HG03457 (cell line): ENCODE data around the gene FTO.

Experiments used
- ATAC-seq: cut with Tn5 transposase; IDR thresholded peaks from one replicate; pipeline ENCODE4 v1.9.1; 2021; ENCODE audit warnings: moderate number of reproducible peaks; ENCODE audit not compliant: unreplicated experiment

The FTO gene

DNA sequence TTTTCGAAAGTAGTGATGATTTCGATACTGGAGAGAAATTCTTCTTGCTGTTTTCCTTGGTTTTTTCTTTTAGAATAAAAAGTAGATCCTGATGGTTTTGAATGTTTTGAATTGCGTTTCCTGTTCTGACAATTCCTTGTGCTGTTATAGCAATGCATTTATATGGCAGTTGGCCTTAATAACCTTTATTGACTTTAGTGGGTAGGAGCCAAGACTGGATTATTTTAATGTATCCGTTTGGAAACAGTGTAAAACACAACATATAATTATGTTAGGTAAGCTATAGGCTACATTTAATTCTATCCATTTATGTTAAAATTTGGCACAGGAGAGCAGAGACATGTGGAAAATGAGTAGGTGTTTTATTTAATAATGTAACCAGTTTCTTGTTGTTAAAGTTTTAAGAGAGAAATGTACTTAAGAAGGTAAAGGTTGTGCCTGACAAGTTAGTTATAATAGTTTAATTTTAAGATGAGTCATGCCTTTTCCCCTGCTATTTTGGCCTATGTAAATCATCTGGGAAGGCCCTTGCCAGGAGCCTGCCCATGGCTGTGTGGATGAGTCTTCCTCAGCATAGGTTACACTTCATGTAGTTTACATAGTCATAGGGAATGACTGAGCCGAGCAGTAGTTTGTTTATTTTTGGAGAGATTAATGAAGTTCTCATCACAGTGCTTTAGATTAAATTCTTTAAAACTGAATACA, 189.9 kb downstream of the FTO start:
- no peak for ATAC-seq

DNA sequence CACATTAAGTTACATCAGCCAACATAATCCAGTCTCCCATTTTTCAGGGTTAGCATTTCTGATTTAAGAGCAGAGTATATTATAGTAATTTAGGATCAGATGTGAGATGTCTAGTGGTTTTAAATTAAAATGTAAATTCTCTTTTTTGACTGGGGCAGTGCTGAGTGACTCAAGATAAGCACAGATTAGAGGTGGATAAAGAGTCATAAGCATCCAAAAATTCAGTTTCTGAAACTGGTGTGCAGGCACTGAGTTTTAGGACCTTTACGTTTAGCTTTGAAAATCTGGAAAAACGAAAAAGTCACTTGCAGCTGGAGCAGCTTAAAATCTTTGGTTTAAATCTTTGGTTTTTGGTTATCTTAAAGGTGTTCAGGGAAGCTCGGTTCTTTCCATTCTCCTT, 190.7 kb downstream of the FTO start:
- no peak for ATAC-seq

DNA sequence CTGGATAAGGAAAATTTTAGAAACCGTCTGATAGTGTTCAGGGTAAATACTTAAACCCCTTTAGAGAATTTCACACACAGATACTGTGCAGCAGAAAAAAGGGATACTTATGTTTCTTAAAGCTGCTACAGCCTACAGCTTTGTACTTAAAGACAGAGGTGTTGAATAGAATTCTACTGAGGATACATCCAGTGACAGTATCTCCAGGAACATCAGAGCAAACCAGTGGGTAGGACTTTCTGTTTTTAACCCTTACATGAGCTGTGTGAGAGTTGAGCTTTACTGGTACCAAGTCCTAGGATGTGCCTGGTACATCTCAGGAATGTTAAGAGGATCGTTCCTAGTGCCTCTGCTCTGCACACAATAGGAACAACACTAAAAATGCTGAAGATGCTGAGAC, 191.5 kb downstream of the FTO start:
- no peak for ATAC-seq

DNA sequence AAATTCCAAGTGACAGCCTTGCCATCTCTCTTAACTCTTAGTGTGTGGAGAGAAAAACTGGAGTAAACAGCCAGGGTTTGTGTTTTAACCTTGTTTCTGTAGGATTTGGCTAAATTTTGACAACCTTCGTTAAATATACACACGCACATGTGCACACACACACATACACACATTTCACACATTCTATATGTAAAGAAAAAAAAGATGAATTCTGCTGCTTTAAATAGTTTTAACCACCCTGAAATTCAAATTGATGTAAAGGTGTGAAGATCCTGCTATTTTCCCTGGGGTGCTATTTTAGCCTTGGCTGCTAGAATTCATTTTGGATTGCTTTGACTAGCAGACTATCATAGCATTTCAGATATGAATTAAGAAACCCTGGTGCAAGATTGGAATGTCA, 191.9 kb downstream of the FTO start:
- no peak for ATAC-seq

DNA sequence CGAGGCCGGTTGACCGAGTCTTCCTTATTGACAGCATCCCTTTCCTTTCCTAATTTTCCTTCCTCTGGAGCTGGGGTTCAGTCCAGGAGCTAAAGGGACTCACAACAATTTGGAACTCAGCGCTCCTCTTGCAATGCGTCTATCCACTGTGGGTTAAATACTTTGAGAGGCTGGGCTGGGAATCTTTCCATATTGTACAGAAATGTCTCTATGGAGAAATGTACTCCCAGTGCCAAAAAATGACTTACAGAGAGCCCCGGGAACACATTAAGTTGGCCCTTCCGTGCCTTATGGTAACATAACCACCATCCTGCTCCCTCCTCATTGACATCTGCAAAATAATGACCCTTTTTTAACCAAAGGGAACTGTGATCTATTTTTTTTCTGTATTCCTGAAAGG, 192.8 kb downstream of the FTO start:
- no peak for ATAC-seq

DNA sequence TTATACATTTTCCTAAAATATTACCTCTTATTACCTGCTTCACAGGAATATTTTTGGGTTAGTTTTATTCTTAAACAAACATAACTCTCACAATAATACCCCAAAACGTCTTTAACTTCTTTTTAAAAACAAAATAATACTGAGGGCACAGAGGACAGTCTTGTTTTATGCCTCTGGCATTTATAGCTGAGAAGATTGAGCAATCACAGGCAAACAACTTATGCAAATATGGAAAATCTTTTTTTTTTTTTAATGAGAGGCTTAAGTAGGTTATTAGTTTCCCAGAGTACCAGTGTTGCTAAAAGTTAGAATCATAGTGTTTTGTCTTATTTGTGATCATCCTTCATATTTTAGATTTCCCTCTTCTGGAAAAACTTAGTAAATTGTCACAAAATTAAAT, 195.0 kb downstream of the FTO start:
- ATAC-seq, result no peak

DNA sequence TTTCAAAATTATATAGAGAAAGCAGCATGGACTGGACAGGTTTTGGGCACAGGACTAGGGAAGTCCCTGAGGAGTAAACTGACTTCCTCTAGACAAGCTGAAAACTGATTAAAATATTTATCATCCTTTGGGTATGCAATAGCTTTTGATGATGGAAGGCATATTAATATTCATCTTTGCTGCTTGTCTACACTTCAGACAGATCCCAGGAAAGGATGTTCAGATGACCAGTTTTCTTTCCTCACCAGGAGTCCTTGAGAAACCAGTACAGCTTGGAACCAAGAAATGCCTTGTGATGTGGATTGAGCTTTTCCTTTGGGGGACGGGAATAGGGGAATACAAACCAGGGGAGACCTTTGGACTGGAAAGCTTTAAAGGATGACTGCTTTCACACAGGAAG, 195.5 kb downstream of the FTO start:
- ATAC-seq, result no peak

DNA sequence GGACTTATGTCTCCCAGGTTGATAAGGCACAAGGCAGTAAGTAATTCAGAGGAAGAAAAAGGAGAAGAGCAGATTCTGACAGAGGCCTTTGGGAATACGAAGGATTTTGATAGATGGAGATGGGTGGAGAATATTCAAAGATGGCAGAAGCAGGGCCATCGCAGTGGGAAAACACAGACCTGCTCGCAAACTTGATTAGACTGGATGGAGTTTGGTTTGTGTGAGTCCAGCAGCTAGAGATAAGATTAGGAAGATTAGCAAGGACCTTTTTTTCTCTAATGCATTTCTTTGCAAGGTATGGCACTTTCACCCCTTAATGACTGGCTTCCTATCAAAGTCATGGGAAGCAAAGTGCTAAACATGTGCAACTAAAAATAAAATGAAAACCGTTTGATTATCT, 196.7 kb downstream of the FTO start:
- ATAC-seq, result no peak

DNA sequence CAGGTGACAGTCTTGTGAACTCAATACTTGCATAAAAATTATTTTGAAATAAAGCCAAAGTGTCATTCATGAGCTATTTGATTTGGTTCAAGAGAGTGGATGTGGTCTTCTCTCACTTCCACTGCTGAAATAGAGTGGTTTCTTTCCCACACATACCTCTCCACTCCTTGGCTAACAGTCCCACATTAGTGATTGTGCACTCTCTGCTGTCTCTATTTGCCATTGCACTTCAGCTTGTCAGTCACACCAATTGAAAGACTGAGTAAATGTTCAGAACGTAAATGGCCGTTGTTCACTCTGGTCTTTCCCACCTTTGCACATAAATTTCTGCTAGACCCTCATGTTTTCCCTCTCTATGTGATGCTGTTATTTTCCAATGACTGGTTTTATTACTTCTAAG, 197.5 kb downstream of the FTO start:
- ATAC-seq, result no peak

DNA sequence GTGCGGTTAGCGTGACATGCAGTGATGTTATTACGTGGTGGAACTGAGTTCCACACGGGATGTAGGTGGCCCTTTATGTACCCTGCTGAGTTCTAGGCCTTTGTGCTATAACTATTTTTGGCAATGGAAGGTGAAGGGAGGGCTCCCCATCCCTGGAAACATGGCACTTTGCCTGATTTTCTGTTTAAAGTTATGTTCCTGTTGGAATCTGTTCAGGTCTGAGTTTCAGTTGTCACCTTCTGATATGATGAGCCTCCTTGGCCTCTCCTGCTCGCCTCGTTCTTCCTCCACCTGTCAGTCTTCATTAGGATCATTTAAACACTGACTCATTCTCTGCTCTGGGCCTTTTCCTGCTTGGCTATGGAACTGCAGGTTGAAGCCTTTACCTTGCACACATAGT, 200.6 kb downstream of the FTO start:
- ATAC-seq, result no peak

DNA sequence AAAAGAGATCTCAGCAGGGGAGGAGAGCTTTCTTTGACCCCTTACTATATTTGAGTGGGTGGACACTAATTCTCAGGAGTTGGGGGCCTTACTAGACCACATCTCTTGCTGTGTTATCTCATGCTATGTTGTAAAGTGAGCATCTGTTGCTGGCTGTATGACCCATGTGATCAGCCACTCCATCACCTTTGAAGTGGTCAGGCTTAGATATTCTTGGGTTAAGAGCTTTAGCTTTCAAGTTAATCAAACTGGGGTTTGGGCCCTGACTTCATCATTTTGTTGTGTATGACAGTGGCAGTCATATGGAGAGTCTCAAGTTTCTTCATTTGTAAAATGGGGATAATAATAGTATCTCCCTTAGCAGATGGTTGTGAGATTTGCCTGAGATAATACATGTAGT, 201.1 kb downstream of the FTO start:
- no peak for ATAC-seq

DNA sequence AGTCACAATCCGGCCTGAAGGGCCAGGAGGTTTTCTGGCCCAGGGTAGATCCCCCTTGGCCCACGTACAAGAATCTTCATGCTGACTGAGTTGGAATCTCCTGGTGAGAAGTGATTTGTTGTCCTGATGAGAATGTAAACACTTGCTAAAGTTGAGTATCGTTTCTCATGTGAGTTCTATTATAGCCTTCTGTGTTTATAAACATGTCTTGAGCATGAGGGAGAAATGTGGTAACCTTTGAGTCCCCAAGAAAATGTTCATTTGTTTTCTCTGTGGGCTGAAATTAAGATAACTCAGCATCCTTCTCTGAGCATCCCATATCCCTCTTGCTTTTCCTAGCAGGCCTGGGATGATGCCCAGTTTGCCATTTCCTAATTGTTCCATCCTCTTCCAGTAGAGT, 204.8 kb downstream of the FTO start:
- ATAC-seq, result no peak

DNA sequence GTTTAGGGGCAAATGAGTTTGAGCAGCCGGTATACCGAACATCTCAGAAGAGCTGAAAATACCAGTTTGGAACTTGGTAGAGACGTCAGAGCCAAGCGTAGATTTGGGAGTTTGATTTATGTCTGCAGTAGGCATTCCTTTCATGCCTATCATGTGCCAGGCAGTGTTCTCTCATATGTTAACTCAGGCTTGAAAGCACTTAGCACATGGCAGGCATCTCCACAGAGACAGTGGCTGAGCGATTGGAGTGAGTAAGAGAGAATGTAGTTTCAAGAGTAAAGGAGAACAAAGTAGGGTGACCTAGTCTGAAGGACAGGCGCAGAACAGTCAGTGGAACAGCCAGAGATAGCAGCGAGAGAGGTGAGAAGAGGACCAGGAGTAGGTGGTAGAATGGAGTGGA, 207.0 kb downstream of the FTO start:
- ATAC-seq, result no peak

DNA sequence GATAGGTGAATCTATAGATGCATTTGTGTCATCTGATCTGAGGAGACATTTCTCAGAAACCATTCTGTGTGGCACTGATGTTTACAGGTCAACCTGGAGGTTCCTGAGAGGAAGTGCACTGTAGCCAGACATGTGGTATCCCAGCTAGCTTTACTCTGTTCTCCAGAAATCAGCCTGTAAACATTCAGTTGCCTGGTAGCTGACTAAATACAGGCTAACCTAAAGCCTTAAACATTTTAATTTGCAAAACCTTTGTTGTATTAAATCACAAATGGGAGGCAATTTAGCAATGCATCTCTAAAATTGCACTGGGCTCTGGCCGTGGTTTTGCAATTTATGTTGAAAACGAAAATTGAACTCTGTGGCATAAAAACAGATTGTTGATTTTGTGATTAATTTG, 207.6 kb downstream of the FTO start:
- no peak for ATAC-seq

DNA sequence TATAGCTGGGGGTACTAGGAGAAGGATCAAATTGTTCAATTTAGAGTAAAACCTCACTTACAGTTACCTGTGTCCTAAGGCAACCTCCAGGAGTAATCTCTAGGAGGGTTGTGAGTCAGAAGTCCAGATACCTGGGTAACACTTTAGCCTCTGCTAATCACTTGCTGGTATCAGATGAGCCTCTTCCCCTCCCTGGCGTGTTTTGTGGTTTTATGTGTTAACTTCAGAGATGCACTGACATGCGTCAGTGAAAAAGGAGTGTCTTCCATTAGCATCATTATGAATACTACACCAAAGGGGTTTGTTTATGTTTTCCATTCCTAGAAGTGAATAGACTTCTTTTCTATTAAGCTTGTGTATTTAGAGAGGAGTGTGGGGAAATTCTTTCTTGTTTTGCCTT, 208.2 kb downstream of the FTO start:
- peak; percentile 75 for ATAC-seq

DNA sequence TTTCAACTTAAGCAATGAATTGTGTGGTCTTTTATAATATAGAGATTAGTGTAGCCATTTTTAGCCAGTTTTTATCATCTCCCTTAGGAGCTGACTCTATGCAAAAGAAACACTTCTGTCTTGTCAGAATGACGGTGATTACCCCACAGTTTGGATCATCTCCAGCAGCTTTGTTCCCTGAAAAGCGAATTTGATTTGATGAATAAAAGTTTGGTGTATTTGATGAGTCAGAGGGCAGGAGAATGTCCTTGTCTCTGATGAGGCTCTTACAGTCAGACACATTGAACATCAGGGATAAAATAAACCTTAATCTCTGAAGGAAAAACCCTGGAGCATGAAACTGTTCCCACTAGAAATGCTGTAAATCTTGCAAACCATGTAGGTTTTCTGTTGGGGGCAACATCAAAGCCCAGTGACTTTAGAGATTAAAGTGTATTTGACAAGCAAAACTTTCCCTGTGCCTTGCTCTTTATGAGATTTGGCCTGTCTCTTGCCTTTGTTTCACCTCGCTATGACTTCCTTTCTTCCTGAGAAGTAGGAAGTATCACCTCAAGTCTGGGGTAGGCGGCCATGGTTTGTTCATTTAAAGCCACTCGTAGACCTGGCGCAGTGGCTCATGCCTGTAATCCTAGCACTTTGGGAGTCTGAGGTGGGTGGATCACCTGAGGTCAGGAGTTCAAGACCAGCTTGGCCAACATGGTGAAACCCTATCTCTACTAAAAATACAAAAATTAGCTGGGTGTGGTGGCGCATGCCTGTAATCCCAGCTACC, 209.3 kb downstream of the FTO start:
- no peak for ATAC-seq

DNA sequence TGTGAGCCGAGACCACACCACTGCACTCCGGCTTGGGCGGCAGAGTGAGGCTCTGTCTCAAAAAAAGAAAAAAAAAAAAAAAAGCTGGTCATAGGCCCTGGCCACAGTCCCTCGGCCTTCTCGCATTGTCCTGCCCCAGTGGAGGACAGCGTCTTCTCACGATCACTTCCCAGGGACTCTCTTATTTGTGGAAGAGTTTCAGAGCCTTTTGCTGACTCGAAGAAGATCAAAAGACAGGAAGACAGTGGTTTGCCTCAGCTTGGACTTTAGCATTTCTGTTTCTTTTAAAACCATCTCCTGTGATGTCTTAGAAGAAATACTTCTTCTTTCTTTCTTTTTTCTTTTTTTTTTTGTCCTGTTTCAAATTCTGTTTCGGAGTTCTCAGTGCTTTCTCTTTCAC, 210.0 kb downstream of the FTO start:
- ATAC-seq, result no peak

DNA sequence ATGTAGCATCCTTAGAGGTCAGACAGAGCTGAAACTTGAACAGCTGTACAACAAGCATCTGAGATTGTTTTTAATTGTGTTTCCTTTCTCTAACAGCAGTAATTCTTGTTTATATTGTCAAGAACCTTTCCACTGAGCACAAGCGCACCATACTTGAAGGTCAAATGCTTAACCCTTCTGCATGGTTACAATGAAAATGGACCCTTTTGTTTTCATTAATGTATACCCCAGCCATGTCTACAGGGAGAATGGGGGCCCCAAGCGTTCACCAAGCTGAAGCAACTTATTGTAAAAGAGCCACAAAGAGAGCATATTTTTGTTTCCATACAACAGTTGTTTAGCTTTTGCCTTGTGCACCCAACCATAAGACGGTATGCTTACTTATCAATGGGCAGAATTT, 210.8 kb downstream of the FTO start:
- ATAC-seq, result no peak

DNA sequence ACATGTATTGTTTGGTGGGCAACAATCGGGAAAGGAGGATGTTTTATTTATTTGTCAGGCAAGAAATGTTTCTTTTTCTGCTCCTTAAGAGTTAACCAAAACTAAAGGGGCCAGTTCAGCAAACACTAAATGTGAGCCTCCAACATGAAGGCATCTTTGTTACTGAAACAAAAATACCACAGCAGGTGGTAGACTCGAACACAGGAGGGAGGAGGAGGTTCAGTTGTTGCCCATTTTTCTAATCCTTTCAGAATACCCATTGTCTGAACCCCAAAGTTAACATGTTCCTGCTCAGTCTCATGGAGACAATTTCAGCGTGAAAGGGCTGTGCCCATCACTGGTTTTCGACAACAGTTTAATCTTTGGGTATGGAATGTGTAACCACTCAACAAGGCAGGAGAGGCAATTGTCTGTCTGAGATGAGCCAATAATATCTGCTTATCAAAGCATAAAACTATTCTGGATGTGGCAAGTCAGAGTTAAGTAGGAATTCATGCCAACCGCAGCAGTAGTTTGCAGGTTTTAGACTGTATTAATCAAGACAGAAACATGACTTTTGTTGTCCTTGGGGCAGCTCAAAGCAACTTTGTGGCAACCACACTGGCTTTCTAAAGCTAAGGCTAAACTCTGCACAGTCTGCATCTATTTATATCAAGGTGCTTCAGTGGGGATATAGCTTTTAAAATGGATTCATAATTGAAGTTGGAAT, 211.7 kb downstream of the FTO start:
- no peak for ATAC-seq

DNA sequence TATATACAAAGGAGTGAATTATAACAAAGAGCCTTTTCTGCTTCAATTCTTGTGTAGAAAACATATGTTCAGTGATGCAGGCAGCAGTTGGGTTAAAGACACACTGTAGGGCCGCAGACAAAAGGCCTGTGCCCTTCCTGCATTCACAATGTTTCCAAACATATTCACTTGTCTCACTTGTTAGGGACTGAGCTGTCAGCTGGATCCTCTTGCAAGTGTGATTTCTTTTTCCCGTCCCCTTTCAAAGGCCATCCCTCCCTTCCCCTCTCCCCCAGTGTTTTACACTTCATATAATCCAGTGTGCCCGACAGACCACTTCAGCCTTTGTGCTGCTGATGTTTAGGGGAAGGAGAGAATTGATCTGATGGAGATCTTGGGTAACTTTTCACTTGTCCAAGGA, 217.0 kb downstream of the FTO start:
- ATAC-seq, result no peak

DNA sequence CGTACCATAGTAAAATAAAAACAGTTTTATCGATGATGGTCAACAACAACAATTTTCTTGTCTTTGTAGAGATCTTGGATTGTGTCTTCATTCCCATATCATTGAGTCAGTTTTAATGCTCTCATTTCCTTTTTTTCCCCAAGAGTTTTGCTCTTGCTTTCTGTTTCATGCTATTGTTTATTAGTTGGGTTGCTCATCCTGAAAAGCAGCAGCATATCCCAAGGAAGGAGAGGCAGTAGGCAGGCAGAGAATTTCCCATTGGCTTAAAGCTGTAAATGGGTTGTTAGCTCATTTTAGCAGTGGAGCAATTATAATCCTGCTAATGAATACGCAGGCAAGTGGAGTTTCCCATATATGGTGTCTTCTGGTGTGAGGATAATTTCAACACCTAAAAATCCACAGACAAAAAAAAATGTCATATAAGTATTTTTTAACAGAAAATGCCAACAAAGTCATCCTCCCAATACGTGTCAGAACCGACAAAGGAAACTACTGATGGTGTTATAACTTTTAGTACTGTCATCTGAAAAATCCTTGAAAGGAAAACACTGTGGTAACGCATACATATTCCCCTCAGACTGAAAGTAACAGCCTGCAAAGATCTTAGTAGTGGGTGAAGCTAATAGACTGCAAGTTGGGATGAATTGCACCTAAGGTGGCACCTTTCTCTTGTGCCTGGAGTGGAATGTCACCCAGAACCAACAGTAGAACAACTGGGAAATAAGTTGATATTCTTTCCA, 218.3 kb downstream of the FTO start:
- no peak for ATAC-seq
